Ascending aorta (tissue), 2 donors: Measurements from ENCODE around the gene PRIMA1. TPM values are rescaled to one million over a fixed set of nuclear protein-coding genes. Genes with fewer than 3 reads are reported as not detected.

Source experiments
- DNase-seq, 2 donors: peaks; one replicate each; pipeline ENCODE4 v3.0.0-alpha.2; 2019; ENCODE audit warnings: low spot score in 2 of 2
- H3K27ac ChIP-seq, 2 donors: fragments of 200-600 bp; sonication (generic); one replicate each; pipeline ENCODE4 v1.5.1; 2016 to 2017; ENCODE audit warnings: mild to moderate bottlenecking in 1 of 2
- H3K27me3 ChIP-seq: fragments of 200-600 bp; sonication (generic); one replicate; pipeline ENCODE4 v1.5.1; 2017
- H3K36me3 ChIP-seq, 2 donors: fragments of 200-600 bp; sonication (generic); one replicate each; pipeline ENCODE4 v1.5.1; 2016
- H3K4me1 ChIP-seq, 2 donors: fragments of 200-600 bp; sonication (generic); one replicate each; pipeline ENCODE4 v1.5.1; 2016 to 2017; ENCODE audit warnings: mild to moderate bottlenecking in 1 of 2
- H3K4me3 ChIP-seq, 2 donors: fragments of 200-600 bp; sonication (generic); one replicate each; pipeline ENCODE4 v1.5.1; 2016 to 2017; ENCODE audit warnings: mild to moderate bottlenecking in 1 of 2
- H3K9me3 ChIP-seq, 2 donors: fragments of 200-600 bp; sonication (generic); one replicate each; pipeline ENCODE4 v1.5.1; 2016
- CTCF ChIP-seq, 3 experiments: fragments of 200-600 bp in 2 of 3; fragments of 450-650 bp in 1 of 3; sonication (generic) in 2 of 3; IDR thresholded peaks; one replicate each; pipeline ENCODE4 v1.5.1; 2016 to 2019; ENCODE audit warnings: antibody characterized with exemption in 3 of 3, mild to moderate bottlenecking in 1 of 3, moderate library complexity in 1 of 3
- intact Hi-C: fragments of 100-400 bp; cut with DNase I; formaldehyde crosslinking; loops from one replicate; pipeline ENCODE4 v1.15.1; 2023
- total RNA-seq: library from RNA; depleted of rRNA; stranded (reverse); fragments of >200 nt; gene quantifications from one replicate; pipeline ENCODE4 v1.1.0, GENCODE V29; 2016

PRIMA1 gene
- 9.4 TPM for total RNA-seq

- no peak for DNase-seq
- TF ChIP-seq CTCF (IDR thresholded peaks at IDR 0.05) = no peak
- no peaks in the 10 kb centered on the region for H3K27me3 ChIP-seq
- no peaks in the 10 kb centered on the region for H3K36me3 ChIP-seq
- no peaks in the 10 kb centered on the region for H3K9me3 ChIP-seq
- peaks cover 0 to 17% of the 10 kb centered on the region in 2 donors for H3K4me1 ChIP-seq
- H3K27ac ChIP-seq = peak within 1 kb of the TSS; percentile 77 to 80
- H3K4me3 ChIP-seq = peak within 1 kb of the TSS; percentile 55 to 84
- intact Hi-C loops = loop anchor here (2.0 to 10.0 kb wide), 4 partner anchors 15 to 387 kb away; partner anchors contain the start of gene PPP4R4
Measured at GRCh38 chr14:93788293-93788542, at the start of gene PRIMA1. PRIMA1 (minus strand) TSS chr14:93788485; CDS start chr14:93787718, 767 bp downstream.

- intact Hi-C loops = no loop called here
- TF ChIP-seq CTCF (IDR thresholded peaks at IDR 0.05) = no peak
- Histone ChIP-seq H3K9me3 (no peaks in the 10 kb centered on the region), H3K27me3 (no peaks in the 10 kb centered on the region), H3K4me3 (no peak overlapping the region), H3K4me1 (no peaks in the 10 kb centered on the region), H3K27ac (no peak overlapping the region), H3K36me3 (no peaks in the 10 kb centered on the region)
- no peak for DNase-seq
Measured at GRCh38 chr14:93834699-93835371, 46.5 kb upstream of the PRIMA1 start.

- no peak for DNase-seq
- intact Hi-C loops = no loop called here
- H3K4me3 ChIP-seq = no peak overlapping the region
- no peak overlapping the region for H3K27ac ChIP-seq
- H3K9me3 ChIP-seq = no peaks in the 10 kb centered on the region
- no peak for TF ChIP-seq CTCF (IDR thresholded peaks at IDR 0.05)
- no peaks in the 10 kb centered on the region for H3K36me3 ChIP-seq
- no peaks in the 10 kb centered on the region for H3K27me3 ChIP-seq
- no peaks in the 10 kb centered on the region for H3K4me1 ChIP-seq
Measured at GRCh38 chr14:93832665-93833064, 44.4 kb upstream of the PRIMA1 start.

- H3K9me3 ChIP-seq = no peaks in the 10 kb centered on the region
- no peaks in the 10 kb centered on the region for H3K27me3 ChIP-seq
- no peaks in the 10 kb centered on the region for H3K4me1 ChIP-seq
- DNase-seq = no peak
- no peak overlapping the region for H3K4me3 ChIP-seq
- TF ChIP-seq CTCF (IDR thresholded peaks at IDR 0.05) = no peak
- intact Hi-C loops = no loop called here
- H3K27ac ChIP-seq = no peak overlapping the region
- no peaks in the 10 kb centered on the region for H3K36me3 ChIP-seq
Measured at GRCh38 chr14:93832081-93832480, 43.8 kb upstream of the PRIMA1 start.

- no peaks in the 10 kb centered on the region for H3K36me3 ChIP-seq
- no peak for TF ChIP-seq CTCF (IDR thresholded peaks at IDR 0.05)
- DNase-seq = no peak
- H3K27me3 ChIP-seq = no peaks in the 10 kb centered on the region
- H3K4me1 ChIP-seq = no peaks in the 10 kb centered on the region
- no peaks in the 10 kb centered on the region for H3K9me3 ChIP-seq
- intact Hi-C loops = no loop called here
- H3K27ac ChIP-seq = no peak overlapping the region
- H3K4me3 ChIP-seq = no peak overlapping the region
Measured at GRCh38 chr14:93830753-93831461, 42.6 kb upstream of the PRIMA1 start.
